ENCODE results near the gene CXCL11. TPM values are rescaled to one million over a fixed set of nuclear protein-coding genes. Genes with fewer than 3 reads are reported as not detected.

The CXCL11 gene
- total RNA-seq = 1 to 10 TPM in 1 of 2 donors, not detected in 1; 2.5 TPM

DNA sequence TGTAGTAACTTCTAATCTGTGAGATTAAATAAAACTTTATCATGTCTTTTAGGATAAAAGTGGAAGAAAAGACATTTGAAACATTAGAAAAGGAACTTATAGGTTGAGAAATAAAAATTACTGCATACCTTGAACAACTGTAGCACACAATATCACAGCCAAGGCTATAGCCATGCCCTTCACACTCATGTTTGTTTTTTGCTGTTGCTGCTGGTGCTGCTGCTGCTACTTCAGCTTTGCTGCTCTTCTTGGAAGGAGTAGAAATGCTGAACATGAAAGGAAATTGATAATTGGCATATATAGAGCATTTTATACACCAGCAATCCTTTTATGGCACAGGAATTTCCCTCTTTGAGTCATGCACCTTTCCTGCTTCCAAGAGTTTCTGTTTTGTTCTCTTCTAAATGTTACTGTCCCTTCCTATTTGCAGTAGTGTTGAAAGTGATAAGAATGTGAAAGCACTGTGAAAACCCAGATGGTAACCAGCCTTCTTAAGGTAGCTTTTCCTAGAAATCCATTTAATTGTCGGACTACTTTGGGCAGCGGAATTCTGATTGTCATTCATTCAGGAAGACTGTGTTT lies at the start of gene CXCL11:
Gene CXCL11 (minus strand): TSS at position 272 of the 582 bp plus-strand sequence. CDS start 83 bp downstream, at position 189.
- DNase-seq (ENCODE audit: low spot score) (no peak), ATAC-seq (no peak)
- H3K9me3 Mint-ChIP-seq = no peaks in the 10 kb centered on the region
- H3K27ac Mint-ChIP-seq = no peak within 1 kb of the TSS
- peaks cover 11 to 14% of the 10 kb centered on the region in 2 donors for H3K27me3 Mint-ChIP-seq
- H3K36me3 Mint-ChIP-seq = no peaks in the 10 kb centered on the region
- peaks cover 3 to 24% of the 10 kb centered on the region in 2 donors for H3K4me1 Mint-ChIP-seq (ENCODE audit: low read depth in 2 of 2)
- H3K4me3 Mint-ChIP-seq = peak within 1 kb of the TSS; percentile 32

DNA sequence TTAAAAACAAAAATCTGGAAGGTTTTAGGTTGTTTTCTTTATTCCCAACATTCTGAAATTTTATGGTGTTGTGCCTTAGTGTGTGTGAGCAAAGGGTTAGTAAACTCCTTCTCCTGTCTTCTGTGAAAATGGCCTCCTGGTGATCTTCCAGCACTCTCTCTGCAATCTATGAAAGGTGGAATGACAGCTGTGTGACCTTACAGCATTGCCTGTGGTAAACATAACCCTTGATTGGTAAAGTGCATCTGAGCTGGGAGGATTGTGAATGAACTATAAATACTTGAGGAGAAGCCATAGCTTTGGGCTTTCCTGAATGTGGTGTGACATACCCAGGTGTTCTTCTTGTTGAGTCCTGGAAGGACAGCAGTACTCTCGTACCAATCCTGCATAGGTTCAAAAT lies 48.7 kb upstream of the CXCL11 start:
- H3K9me3 Mint-ChIP-seq = no peaks in the 10 kb centered on the region
- H3K4me3 Mint-ChIP-seq = no peak overlapping the region
- H3K27me3 Mint-ChIP-seq = peaks cover 3 to 14% of the 10 kb centered on the region in 2 donors

DNA sequence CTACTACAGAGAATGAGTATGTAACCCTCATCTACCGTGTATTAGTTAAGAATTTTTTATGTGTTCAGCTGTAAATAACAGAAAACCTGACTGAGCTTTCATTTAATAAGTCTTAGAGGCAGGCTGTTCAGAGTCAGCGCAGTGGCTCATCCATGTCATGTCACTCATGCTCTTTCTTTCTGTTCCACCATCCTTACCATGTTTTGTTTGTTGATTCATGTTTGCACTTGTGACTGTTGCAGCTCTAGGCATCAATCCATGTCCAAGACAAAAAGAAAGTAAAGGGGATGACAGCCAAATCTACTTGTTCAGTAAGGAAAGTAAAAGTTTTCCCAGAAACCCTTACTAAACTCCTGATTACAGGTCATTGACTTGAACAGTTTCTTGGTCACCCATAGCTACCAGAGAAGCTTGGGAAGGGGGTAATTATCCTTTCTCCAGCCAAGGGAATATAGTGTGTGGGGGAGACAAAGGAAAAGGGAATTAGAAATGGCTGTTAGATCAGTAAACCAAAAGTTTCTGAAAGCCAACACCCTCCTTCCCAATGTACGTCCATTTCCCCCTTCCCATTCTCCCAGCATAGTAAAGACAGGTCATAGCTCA lies 47.6 kb upstream of the CXCL11 start:
- Mint-ChIP-seq H3K27me3 (peaks cover 8 to 21% of the 10 kb centered on the region in 2 donors), H3K27ac (no peak overlapping the region), H3K4me3 (no peak overlapping the region), H3K9me3 (no peaks in the 10 kb centered on the region), H3K4me1 (ENCODE audit: low read depth in 2 of 2) (no peaks in the 10 kb centered on the region), H3K36me3 (no peaks in the 10 kb centered on the region)
- DNase-seq (ENCODE audit: low spot score) (no peak), ATAC-seq (no peak)

More for the DNA sequence above, 48.7 kb upstream of the CXCL11 start:
- H3K4me1 Mint-ChIP-seq (ENCODE audit: low read depth in 2 of 2) = no peaks in the 10 kb centered on the region
- DNase-seq (ENCODE audit: low spot score) (no peak), ATAC-seq (no peak)
- H3K27ac Mint-ChIP-seq = no peak overlapping the region
- no peaks in the 10 kb centered on the region for H3K36me3 Mint-ChIP-seq

DNA sequence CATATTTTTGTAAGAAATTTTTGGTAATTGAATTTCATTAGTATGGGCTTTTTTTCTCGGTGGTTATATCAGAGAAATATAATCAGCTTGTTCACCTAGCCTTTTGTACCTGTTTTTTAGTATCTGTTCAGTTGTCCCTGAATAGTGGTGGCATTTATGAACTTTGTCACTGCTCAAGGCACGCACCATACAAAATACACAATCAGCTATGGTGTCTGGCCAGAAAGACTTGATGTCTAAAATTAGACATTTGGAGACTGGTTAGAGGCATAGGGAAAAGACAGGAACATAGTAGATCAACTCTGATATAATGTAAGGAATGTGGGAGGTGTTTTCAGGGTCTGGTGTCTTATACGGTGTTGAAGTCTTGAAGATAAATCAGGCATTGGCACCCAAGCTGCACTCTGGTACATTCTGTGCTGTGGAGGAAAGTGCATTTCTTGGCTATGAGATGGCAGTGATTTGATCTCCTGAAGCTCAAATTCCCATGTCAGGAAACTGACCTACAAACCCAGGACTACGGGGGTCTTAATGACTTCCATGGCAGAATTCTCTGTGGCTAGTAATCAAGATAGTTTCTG lies 42.3 kb upstream of the CXCL11 start:
- H3K36me3 Mint-ChIP-seq = no peaks in the 10 kb centered on the region
- peaks cover 10 to 20% of the 10 kb centered on the region in 2 donors for H3K27me3 Mint-ChIP-seq
- no peaks in the 10 kb centered on the region for H3K4me1 Mint-ChIP-seq (ENCODE audit: low read depth in 2 of 2)
- H3K27ac Mint-ChIP-seq = no peak overlapping the region
- no peaks in the 10 kb centered on the region for H3K9me3 Mint-ChIP-seq
- ATAC-seq (no peak), DNase-seq (ENCODE audit: low spot score) (no peak)
- no peak overlapping the region for H3K4me3 Mint-ChIP-seq

DNA sequence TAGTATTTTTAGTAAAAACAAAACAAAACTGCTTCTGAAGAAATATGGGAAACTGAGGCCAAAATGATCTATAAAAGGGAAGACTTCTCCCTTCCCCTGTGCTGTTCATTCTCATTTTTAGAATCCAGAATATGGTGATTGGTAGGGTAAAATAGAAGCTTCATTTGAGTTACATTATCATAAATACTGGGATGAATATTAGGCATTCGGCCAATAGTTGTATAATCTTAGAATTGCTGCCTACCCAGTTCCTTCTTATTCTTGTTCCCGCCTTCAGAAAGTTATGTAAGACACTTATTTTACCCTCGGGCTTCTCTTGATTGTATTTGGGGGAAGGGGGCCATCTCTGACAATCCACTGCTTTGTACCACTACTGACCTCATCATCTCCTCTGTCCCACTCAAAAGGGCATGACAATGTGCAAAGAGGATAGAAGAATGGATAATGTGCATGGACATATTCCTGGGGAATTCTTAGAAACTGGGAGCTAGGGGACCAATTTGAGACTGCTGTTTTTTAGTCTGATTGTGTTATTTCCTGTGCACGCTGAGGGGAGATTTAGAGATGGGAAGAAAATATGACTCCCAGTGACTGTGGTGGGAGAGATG lies 39.2 kb upstream of the CXCL11 start:
- Mint-ChIP-seq H3K4me3 (no peak overlapping the region), H3K27me3 (peaks cover 10 to 20% of the 10 kb centered on the region in 2 donors), H3K4me1 (ENCODE audit: low read depth in 2 of 2) (no peaks in the 10 kb centered on the region), H3K9me3 (no peaks in the 10 kb centered on the region), H3K27ac (no peak overlapping the region), H3K36me3 (no peaks in the 10 kb centered on the region)
- no peak for ATAC-seq
- no peak for DNase-seq (ENCODE audit: low spot score)

DNA sequence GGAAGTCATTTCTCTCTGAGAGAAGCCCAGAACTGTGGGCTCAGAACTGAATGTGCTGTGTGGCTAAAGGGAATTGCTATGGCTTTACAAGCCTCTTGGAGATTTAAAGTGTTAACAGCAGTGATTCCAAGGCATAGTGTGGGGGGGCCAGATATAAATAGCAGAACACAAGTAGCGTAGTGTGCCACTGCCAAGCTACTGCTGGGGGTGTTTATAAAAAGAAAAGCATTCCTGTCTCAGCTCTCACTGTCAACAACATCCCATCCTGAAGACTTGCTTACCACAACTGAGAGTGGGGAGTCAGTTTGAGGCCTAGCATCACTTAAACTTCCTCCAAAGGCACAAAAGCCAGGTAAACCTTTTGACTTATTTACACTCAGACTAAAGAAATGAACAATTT lies 38.6 kb upstream of the CXCL11 start, which contains the start of gene ART3:
Gene ART3 (plus strand): TSS at position 242 of the 400 bp plus-strand sequence. CDS start 1,181 bp downstream, outside the sequence.
- ATAC-seq (no peak), DNase-seq (ENCODE audit: low spot score) (no peak)
- peaks cover 6 to 17% of the 10 kb centered on the region in 2 donors for H3K27me3 Mint-ChIP-seq
- H3K4me3 Mint-ChIP-seq = no peak within 1 kb of the TSS
- H3K9me3 Mint-ChIP-seq = no peaks in the 10 kb centered on the region
- no peak within 1 kb of the TSS for H3K27ac Mint-ChIP-seq
- no peaks in the 10 kb centered on the region for H3K4me1 Mint-ChIP-seq (ENCODE audit: low read depth in 2 of 2)
- H3K36me3 Mint-ChIP-seq = no peaks in the 10 kb centered on the region

DNA sequence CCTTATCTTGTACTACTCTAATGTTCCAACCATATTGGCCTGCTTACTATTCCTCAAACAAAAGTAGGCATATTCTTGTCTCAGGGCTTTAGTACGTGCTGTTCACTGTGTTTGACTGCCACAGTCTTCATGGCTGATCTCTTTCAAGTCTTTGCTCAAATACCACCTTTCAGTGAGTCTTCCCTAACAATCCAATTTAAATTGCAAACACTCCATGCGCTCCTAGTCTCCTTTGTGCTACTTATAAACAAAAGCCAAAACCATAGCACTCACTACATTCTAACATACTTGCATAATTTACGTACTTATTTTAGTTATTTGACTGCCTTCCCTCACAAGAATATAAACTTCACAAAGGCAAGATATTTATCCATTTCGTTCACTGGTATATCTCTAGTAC lies 36.9 kb upstream of the CXCL11 start:
- H3K4me1 Mint-ChIP-seq (ENCODE audit: low read depth in 2 of 2) = no peaks in the 10 kb centered on the region
- H3K4me3 Mint-ChIP-seq = no peak overlapping the region
- DNase-seq (ENCODE audit: low spot score) (no peak), ATAC-seq (no peak)
- H3K9me3 Mint-ChIP-seq = no peaks in the 10 kb centered on the region
- no peak overlapping the region for H3K27ac Mint-ChIP-seq
- H3K36me3 Mint-ChIP-seq = no peaks in the 10 kb centered on the region
- H3K27me3 Mint-ChIP-seq = peaks cover 0 to 6% of the 10 kb centered on the region in 2 donors

DNA sequence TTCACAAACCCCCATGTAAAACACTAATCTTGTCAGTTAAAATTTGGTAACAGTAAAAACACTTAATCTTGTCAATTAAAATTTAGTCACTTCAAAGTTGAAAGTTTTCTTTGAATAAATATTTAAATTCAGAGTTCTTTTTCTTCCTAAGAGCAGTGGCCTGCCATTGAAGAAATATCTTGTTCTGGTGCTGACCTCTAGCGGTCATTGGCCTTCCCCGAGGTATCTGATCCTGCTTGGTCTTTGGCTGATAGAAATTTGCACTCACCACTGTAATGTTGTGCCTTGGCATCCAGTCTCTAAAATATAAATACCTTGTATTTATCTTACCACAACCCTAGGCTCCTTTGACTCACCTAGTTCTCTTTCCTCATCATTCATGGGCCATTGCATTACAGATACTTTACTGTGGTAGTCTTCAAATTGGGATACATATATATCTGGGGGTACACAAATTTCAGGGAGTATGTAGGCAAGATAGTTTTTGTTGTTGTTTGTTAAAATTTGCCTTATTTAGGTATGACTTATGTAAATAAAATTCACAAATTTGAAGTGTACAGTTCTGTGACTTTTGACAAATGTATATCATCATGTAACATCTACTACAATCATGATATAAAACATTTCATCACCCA lies 31.9 kb upstream of the CXCL11 start:
- peak; percentile 80 to 82 for ATAC-seq
- Mint-ChIP-seq H3K36me3 (no peaks in the 10 kb centered on the region), H3K9me3 (no peaks in the 10 kb centered on the region), H3K4me3 (no peak overlapping the region), H3K4me1 (ENCODE audit: low read depth in 2 of 2) (peaks cover 0 to 4% of the 10 kb centered on the region in 2 donors), H3K27me3 (no peaks in the 10 kb centered on the region), H3K27ac (no peak overlapping the region)
- DNase-seq (ENCODE audit: low spot score) = peak; percentile 63

DNA sequence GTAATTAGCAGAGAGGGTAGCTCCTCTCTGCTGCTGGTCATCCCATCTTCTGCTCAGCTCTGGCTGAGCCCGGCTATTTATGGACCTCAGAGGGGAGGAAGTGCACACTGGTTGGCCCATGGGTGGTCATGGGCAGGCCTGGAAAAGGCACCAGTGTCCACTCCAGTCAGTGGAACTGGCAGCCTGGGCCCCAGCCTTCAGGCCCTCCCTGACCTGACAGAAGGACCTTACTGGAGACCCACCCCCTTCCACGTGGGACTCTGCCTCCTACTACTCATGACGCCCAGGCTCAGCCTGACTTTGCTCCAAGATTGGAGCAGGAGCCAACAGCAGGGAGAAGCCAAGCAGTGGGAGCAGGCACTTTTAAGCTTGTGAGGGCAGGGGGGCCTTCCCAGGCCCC lies 30.7 kb upstream of the CXCL11 start:
- peaks cover under 1 to 9% of the 10 kb centered on the region in 2 donors for H3K4me1 Mint-ChIP-seq (ENCODE audit: low read depth in 2 of 2)
- H3K27me3 Mint-ChIP-seq = peaks cover 0 to 3% of the 10 kb centered on the region in 2 donors
- peak; percentile 56 to 70 for ATAC-seq

DNA sequence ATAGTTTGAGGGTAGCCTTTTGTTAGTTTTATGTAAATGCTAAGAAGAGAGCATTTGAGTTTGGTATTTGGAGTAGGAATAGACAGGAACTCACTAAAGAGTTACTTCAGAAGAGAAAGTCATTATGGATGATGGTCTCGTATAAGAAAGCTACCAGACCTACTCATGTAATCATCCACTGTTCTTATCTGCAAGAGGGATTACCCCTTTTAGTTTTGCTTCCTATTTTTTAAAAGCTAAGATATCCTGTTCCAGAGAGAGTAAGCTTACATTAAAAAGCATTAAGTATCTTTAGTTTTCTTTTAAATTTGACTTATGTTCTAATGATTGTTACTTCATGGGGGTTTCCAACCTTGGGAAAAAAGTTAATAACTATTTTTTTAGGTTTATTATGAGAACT lies 26.1 kb upstream of the CXCL11 start:
- peaks cover 21 to 46% of the 10 kb centered on the region in 2 donors for H3K4me1 Mint-ChIP-seq (ENCODE audit: low read depth in 2 of 2)
- DNase-seq (ENCODE audit: low spot score) = no peak
- no peaks in the 10 kb centered on the region for H3K36me3 Mint-ChIP-seq
- no peak for ATAC-seq
- peaks cover 0 to 10% of the 10 kb centered on the region in 2 donors for H3K27me3 Mint-ChIP-seq
- peak overlapping the region in 1 of 2 donors; percentile 92 for H3K27ac Mint-ChIP-seq
- H3K4me3 Mint-ChIP-seq = no peak overlapping the region
- no peaks in the 10 kb centered on the region for H3K9me3 Mint-ChIP-seq

More for the DNA sequence above, 30.7 kb upstream of the CXCL11 start:
- Mint-ChIP-seq H3K27ac (no peak overlapping the region), H3K4me3 (no peak overlapping the region), H3K36me3 (no peaks in the 10 kb centered on the region), H3K9me3 (no peaks in the 10 kb centered on the region)
- DNase-seq (ENCODE audit: low spot score) = no peak

DNA sequence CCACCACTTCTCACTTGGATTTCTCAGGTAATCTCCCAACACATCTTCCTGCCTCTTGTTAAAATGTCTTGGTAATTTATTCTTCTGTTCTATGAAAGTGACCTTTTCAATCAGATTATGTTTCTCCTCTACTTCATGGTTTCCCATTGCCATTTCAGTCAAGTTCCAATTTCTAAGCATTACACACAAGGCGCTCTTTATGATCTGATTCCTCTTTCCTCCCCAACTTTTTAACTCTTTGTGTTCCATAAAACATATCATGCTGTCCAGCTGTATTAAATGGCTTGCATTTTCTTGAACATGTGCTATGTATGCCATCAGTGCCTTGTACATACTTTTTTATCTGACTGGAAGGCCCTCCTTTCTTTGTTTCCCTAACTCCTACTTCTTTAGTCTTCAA lies 25.6 kb upstream of the CXCL11 start:
- peaks cover 21 to 48% of the 10 kb centered on the region in 2 donors for H3K4me1 Mint-ChIP-seq (ENCODE audit: low read depth in 2 of 2)
- H3K36me3 Mint-ChIP-seq = no peaks in the 10 kb centered on the region
- peak overlapping the region in 1 of 2 donors; percentile 92 for H3K27ac Mint-ChIP-seq
- H3K4me3 Mint-ChIP-seq = no peak overlapping the region
- peaks cover under 1 to 12% of the 10 kb centered on the region in 2 donors for H3K27me3 Mint-ChIP-seq
- ATAC-seq (no peak), DNase-seq (ENCODE audit: low spot score) (no peak)
- H3K9me3 Mint-ChIP-seq = no peaks in the 10 kb centered on the region

DNA sequence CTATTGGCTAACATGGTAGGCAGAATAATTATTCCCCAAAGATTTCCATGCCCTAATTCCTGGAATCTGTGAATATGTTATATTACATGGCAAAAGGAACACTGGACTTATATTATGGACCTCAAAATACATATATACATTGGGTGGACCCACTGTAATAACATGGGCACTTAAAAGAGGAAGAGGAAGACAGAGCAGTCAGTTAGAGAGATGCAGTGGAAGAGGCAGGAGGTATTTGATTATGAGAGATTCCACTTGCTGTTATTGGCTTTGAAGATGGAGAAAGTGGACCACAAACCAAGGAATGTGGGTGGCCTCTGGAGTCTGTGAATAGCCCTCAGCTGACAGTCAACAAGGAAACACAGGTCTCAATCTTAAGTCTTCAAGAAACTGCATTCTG lies 24.6 kb upstream of the CXCL11 start:
- DNase-seq (ENCODE audit: low spot score) = no peak
- peaks cover 21 to 56% of the 10 kb centered on the region in 2 donors for H3K4me1 Mint-ChIP-seq (ENCODE audit: low read depth in 2 of 2)
- peak overlapping the region; percentile 70 for H3K4me3 Mint-ChIP-seq
- H3K9me3 Mint-ChIP-seq = no peaks in the 10 kb centered on the region
- H3K27ac Mint-ChIP-seq = peak overlapping the region; percentile 11 to 92
- no peak for ATAC-seq
- H3K36me3 Mint-ChIP-seq = no peaks in the 10 kb centered on the region
- H3K27me3 Mint-ChIP-seq = peaks cover 5 to 17% of the 10 kb centered on the region in 2 donors

DNA sequence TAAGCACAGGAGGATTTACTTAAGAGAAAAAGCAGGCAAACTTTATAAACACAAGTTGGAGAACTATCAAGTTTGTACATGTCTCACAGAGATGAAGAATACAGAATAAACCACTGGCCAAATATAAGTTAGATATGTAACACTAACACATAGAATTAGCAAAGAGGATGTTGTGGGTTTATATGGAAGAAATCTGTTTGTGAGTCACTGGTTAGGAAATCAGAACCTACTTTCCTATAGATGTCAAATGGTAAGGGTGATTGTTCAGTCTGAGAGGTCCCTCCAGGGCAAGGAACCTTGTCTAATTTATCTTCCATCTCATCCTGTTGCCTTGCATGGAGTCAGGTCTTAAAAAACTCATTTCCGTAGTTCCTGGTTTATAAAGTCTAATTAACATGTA lies 23.9 kb upstream of the CXCL11 start:
- ATAC-seq (peak; percentile 73 to 80), DNase-seq (ENCODE audit: low spot score) (no peak)
- Mint-ChIP-seq H3K36me3 (peaks cover 4% of the 10 kb centered on the region), H3K27ac (peak overlapping the region; percentile 11 to 92), H3K4me3 (peak overlapping the region; percentile 70), H3K27me3 (peaks cover 5 to 24% of the 10 kb centered on the region in 2 donors), H3K4me1 (ENCODE audit: low read depth in 2 of 2) (peaks cover 28 to 63% of the 10 kb centered on the region in 2 donors), H3K9me3 (no peaks in the 10 kb centered on the region)
